ENCODE measurements around the gene OSBPL2.

DNA sequence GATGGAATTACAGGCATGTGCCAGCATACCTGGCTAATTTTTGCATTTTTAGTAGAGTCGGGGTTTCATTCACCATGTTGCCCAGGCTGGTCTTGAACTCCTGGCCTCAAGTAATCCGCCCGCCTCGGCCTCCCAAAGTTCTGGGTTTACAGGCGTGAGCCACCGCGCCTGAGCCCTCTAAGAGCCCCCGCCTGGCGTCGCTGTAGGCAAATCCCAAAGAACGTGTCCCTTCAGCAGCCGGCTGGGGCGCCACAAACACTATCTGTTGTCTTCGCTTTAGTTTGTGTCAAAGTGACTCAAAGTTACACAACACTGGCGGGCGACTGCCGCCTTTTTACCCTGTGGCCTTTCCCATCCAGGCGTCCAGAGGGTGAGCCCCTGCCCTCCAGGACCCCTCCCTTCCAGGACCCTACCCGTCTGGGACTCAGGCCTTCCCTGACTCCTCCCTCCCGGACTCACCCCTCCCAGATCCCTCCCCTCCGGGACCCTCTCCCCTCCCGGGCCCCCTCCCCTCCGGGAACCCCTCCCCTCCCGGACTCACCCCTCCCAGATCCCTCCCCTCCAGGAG, 63.5 kb downstream of the OSBPL2 start:
- TF ChIP-seq CTCF (IDR thresholded peaks at IDR 0.05 in 8 of 11, conservative IDR thresholded peaks at IDR 0.05 in 3 of 11): peak; percentile 77 to 95 (median 88)
- TF ChIP-seq POLR2A (IDR thresholded peaks at IDR 0.05): no peak
- peak; percentile 76 to 84 (median 77) for TF ChIP-seq POLR2AphosphoS5 (IDR thresholded peaks at IDR 0.05)

Data from spleen (tissue), 7 donors.